NT2/D1 (cell line): ENCODE measurements around the gene PRSS50.

ENCODE experiments used
- YY1 ChIP-seq: IDR thresholded peaks from 2 replicates; pipeline ENCODE4 v1.6.1; 2011; ENCODE audit not compliant: insufficient read length, insufficient read depth
- ZNF274 ChIP-seq: IDR thresholded peaks from 2 replicates; pipeline ENCODE4 v1.6.1; 2011; ENCODE audit warnings: mild to moderate bottlenecking, low read depth, low read length

- TF ChIP-seq ZNF274 (no peak), YY1 (no peak)
Measured at GRCh38 chr3:46681856-46682540, 35.7 kb downstream of the PRSS50 start.
